Testis (tissue), 2 donors: ENCODE results near the gene ZSCAN20.

Experiments
- CTCF ChIP-seq, 3 experiments: fragments of 450-650 bp in 2 of 3; fragments of 200-600 bp in 1 of 3; sonication (generic) in 1 of 3; IDR thresholded peaks; one replicate each; pipeline ENCODE4 v1.5.1; 2016 to 2019; ENCODE audit warnings: antibody characterized with exemption in 3 of 3, mild to moderate bottlenecking in 2 of 3, moderate library complexity in 1 of 3
- POLR2A ChIP-seq: fragments of 450-650 bp; IDR thresholded peaks from one replicate; pipeline ENCODE4 v1.6.1; 2017; ENCODE audit warnings: antibody characterized with exemption, mild to moderate bottlenecking, moderate library complexity

- no peak for TF ChIP-seq CTCF (IDR thresholded peaks at IDR 0.05)
- no peak for TF ChIP-seq POLR2A
Measured at GRCh38 chr1:33494929-33495328, 22.5 kb downstream of the ZSCAN20 start.
